Activated B cell treated with CpG ODN at 0.5 μM for 24 hours (primary cell): ENCODE measurements around the gene NCF2. TPM values are rescaled to one million over a fixed set of nuclear protein-coding genes. Genes with fewer than 3 reads are reported as not detected.

Experiments used
- ATAC-seq: fragments of 200-7000 bp; cut with Tn5 transposase; one replicate; pipeline ENCODE4 v1.10.0; 2021; ENCODE audit warnings: low read depth, mild to moderate bottlenecking, moderate library complexity
- CTCF ChIA-PET: fragments of 350-600 bp; sonication (Branson Sonifier 250); formaldehyde crosslinking; loops from one replicate; lab custom pipeline; 2021; ENCODE audit warnings: antibody characterized with exemption; lab: Charles Lee
- POLR2A ChIA-PET: fragments of 350-600 bp; sonication (Branson Sonifier 250); formaldehyde crosslinking; loops from one replicate; lab custom pipeline; 2021; ENCODE audit warnings: antibody characterized with exemption; lab: Charles Lee
- DNase-seq: peaks from one replicate; pipeline ENCODE4 v3.0.0; 2022
- H3K27ac Mint-ChIP-seq: one replicate; pipeline ENCODE4 v1.8.0; 2020; ENCODE audit warnings: mixed read lengths
- H3K27me3 Mint-ChIP-seq: one replicate; pipeline ENCODE4 v1.8.0; 2021; ENCODE audit warnings: mixed read lengths
- H3K36me3 Mint-ChIP-seq: one replicate; pipeline ENCODE4 v1.8.0; 2021; ENCODE audit warnings: low read depth, mixed read lengths
- H3K4me1 Mint-ChIP-seq: one replicate; pipeline ENCODE4 v1.8.0; 2021; ENCODE audit warnings: mixed read lengths
- H3K4me3 Mint-ChIP-seq: one replicate; pipeline ENCODE4 v1.8.0; 2020; ENCODE audit warnings: mild to moderate bottlenecking, mixed read lengths
- H3K9me3 Mint-ChIP-seq: one replicate; pipeline ENCODE4 v1.8.0; 2020; ENCODE audit warnings: mixed read lengths
- CTCF ChIP-seq: fragments of 200-600 bp; IDR thresholded peaks from one replicate; pipeline ENCODE4 v1.8.0; 2022; ENCODE audit warnings: antibody characterized with exemption, mild to moderate bottlenecking
- intact Hi-C: fragments of 100-400 bp; cut with micrococcal nuclease; formaldehyde crosslinking; loops from one replicate; pipeline ENCODE4 v1.15.1; 2024
- total RNA-seq: library from RNA; stranded (reverse); gene quantifications from 2 replicates; pipeline ENCODE4 v1.2.3, GENCODE V29; 2022

The NCF2 gene
- total RNA-seq, 1 donor from 2014 or later = 101 TPM

GRCh38 chr1:183567584-183567983 lies 22.7 kb downstream of the NCF2 start:
- peak; percentile 76 for ATAC-seq
- Mint-ChIP-seq H3K4me1 (peaks cover 24% of the 10 kb centered on the region), H3K36me3 (peaks cover 72% of the 10 kb centered on the region), H3K9me3 (no peaks in the 10 kb centered on the region), H3K27ac (peak overlapping the region; percentile 64), H3K27me3 (no peaks in the 10 kb centered on the region), H3K4me3 (peak overlapping the region; percentile 42)
- TF ChIP-seq CTCF = no peak
- ChIA-PET POLR2A (interaction anchor here (0.8 to 2.6 kb wide), 3 partner anchors 13 to 22 kb away, joined by 3 to 11 read pairs (median 4); partner anchors contain the start of gene NCF2), CTCF (interaction anchor here (0.9 to 1.2 kb wide), 3 partner anchors 42 to 88 kb away, joined by 3 read pairs; no protein-coding TSS in a partner anchor)
- DNase-seq = no peak
- intact Hi-C loops = no loop called here

GRCh38 chr1:183566026-183566425 lies 24.2 kb downstream of the NCF2 start:
- peaks cover 24% of the 10 kb centered on the region for H3K4me1 Mint-ChIP-seq
- no peak for ATAC-seq
- intact Hi-C loops = no loop called here
- no peaks in the 10 kb centered on the region for H3K27me3 Mint-ChIP-seq
- peaks cover 69% of the 10 kb centered on the region for H3K36me3 Mint-ChIP-seq
- H3K4me3 Mint-ChIP-seq = no peak overlapping the region
- no peaks in the 10 kb centered on the region for H3K9me3 Mint-ChIP-seq
- no peak for TF ChIP-seq CTCF
- H3K27ac Mint-ChIP-seq = no peak overlapping the region
- no peak for DNase-seq
- ChIA-PET CTCF (no interaction called here), POLR2A (interaction anchor here (1.0 to 1.4 kb wide), 2 partner anchors 43 to 68 kb away, joined by 3 to 4 read pairs; no protein-coding TSS in a partner anchor)

- CTCF ChIA-PET = no interaction called here
Measured at GRCh38 chr1:183565261-183565660, 25.0 kb downstream of the NCF2 start.

GRCh38 chr1:183562701-183563100 lies 27.6 kb downstream of the NCF2 start:
- TF ChIP-seq CTCF = no peak
- Mint-ChIP-seq H3K9me3 (no peaks in the 10 kb centered on the region), H3K36me3 (peaks cover 70% of the 10 kb centered on the region), H3K27me3 (no peaks in the 10 kb centered on the region), H3K27ac (no peak overlapping the region), H3K4me3 (no peak overlapping the region), H3K4me1 (peaks cover 11% of the 10 kb centered on the region)
- ATAC-seq (no peak), DNase-seq (no peak)
- ChIA-PET CTCF (interaction anchor here (1.4 kb wide), 1 partner anchor 18 kb away, joined by 4 read pairs; no protein-coding TSS in a partner anchor), POLR2A (interaction anchor here (0.7 kb wide), 2 partner anchors 15 to 489 kb away, joined by 3 to 5 read pairs; partner anchors contain the start of gene TSEN15)
- intact Hi-C loops = no loop called here

More at GRCh38 chr1:183565261-183565660, 25.0 kb downstream of the NCF2 start:
- no peak for DNase-seq
- no peak for TF ChIP-seq CTCF
- no peak for ATAC-seq
- Mint-ChIP-seq H3K36me3 (peaks cover 71% of the 10 kb centered on the region), H3K27ac (no peak overlapping the region), H3K9me3 (no peaks in the 10 kb centered on the region), H3K4me1 (peaks cover 24% of the 10 kb centered on the region), H3K4me3 (no peak overlapping the region), H3K27me3 (no peaks in the 10 kb centered on the region)
- intact Hi-C loops = no loop called here
- POLR2A ChIA-PET = interaction anchor here (0.6 kb wide), 1 partner anchor 1175 kb away, joined by 3 read pairs; no protein-coding TSS in a partner anchor

GRCh38 chr1:183559061-183559460 lies 31.2 kb downstream of the NCF2 start:
- H3K36me3 Mint-ChIP-seq = peaks cover 76% of the 10 kb centered on the region
- no peak for TF ChIP-seq CTCF
- H3K27ac Mint-ChIP-seq = no peak overlapping the region
- DNase-seq = no peak
- POLR2A ChIA-PET = no interaction called here
- peaks cover 19% of the 10 kb centered on the region for H3K4me1 Mint-ChIP-seq
- intact Hi-C loops = no loop called here
- CTCF ChIA-PET = no interaction called here
- ATAC-seq = no peak
- no peaks in the 10 kb centered on the region for H3K27me3 Mint-ChIP-seq
- no peak overlapping the region for H3K4me3 Mint-ChIP-seq
- no peaks in the 10 kb centered on the region for H3K9me3 Mint-ChIP-seq
